HepG2 (cell line): ENCODE data around the gene GNRHR. TPM values are rescaled to one million over a fixed set of nuclear protein-coding genes. Genes with fewer than 3 reads are reported as not detected.

Experiments
- ATAC-seq: fragments of 200-7000 bp; cut with Tn5 transposase; 3 replicates; pipeline ENCODE4 v1.9.1; 2020; ENCODE audit warnings: mild to moderate bottlenecking, moderate library complexity
- BruUV-seq: library from RNA; stranded (reverse); fragments of 400-500 nt; replicated peaks from 2 replicates; lab custom pipeline; 2021; lab: Mats Ljungman, UMichigan
- CTCF ChIA-PET: fragments of 300-600 bp; formaldehyde crosslinking; extraction: SDS; loops from one replicate; lab custom pipeline; 2021; ENCODE audit warnings: low total read pairs, inconsistent platforms, low intra/inter-chr PET ratio; lab: Yijun Ruan, JAX
- POLR2A ChIA-PET: fragments of 350-600 bp; sonication (Branson Sonifier 250); formaldehyde crosslinking; loops from one replicate; lab custom pipeline; 2020; ENCODE audit warnings: antibody characterized with exemption, inconsistent platforms; lab: Yijun Ruan, JAX
- DNase-seq: peaks from one replicate; pipeline ENCODE4 v3.0.0-alpha.2; 2015; ENCODE audit warnings: low spot score
- FAIRE-seq: peaks from 3 replicates; lab custom pipeline; 2011; peaks lifted over from hg19 to GRCh38; lab: Jason Lieb, UNC
- H2AFZ ChIP-seq: one replicate; pipeline ENCODE4 v1.6.1; 2011; ENCODE audit warnings: low read length, inconsistent platforms
- H3K27ac ChIP-seq: fragments of 300-600 bp; 3 replicates; pipeline ENCODE4 v1.8.0; 2011; ENCODE audit warnings: mixed run types, mild to moderate bottlenecking, mixed read lengths, low read length, inconsistent platforms; ENCODE audit not compliant: insufficient read depth; ENCODE audit errors: extremely low read length
- H3K27me3 ChIP-seq, 2 experiments: fragments of 200-600 bp in 1 of 2; 2 replicates in 1 of 2; 3 replicates in 1 of 2; pipeline versions ENCODE4 v1.6.0 to v1.8.0; 2011; ENCODE audit warnings: low read length in 2 of 2, mild to moderate bottlenecking in 2 of 2, moderate library complexity in 2 of 2, inconsistent platforms in 1 of 2; ENCODE audit not compliant: insufficient read depth in 2 of 2, control insufficient read depth in 1 of 2
- H3K36me3 ChIP-seq, 2 experiments: fragments of 200-600 bp in 1 of 2; replicated peaks in 1 of 2; 2 replicates in 1 of 2; 3 replicates in 1 of 2; pipeline versions ENCODE4 v1.5.1 to v1.8.0; 2011; ENCODE audit warnings: low read length in 2 of 2, inconsistent platforms in 1 of 2; ENCODE audit not compliant: insufficient read depth in 2 of 2, control insufficient read depth in 1 of 2
- H3K4me1 ChIP-seq: 2 replicates; pipeline ENCODE4 v1.5.1; 2012; ENCODE audit warnings: low read length, inconsistent platforms; ENCODE audit not compliant: insufficient read depth
- H3K4me2 ChIP-seq: 2 replicates; pipeline ENCODE4 v1.6.0; 2011; ENCODE audit warnings: low read depth, low read length, inconsistent platforms
- H3K4me3 ChIP-seq, 3 experiments: fragments of 200-600 bp in 1 of 3; sonication (generic), shearing (Covaris generic) in 1 of 3; replicated peaks in 1 of 3; 2 replicates each; pipeline ENCODE4 v1.5.1; 2011 to 2016; ENCODE audit warnings: low read length in 3 of 3, inconsistent platforms in 2 of 3, low read depth in 2 of 3, mild to moderate bottlenecking in 2 of 3, control low read depth in 1 of 3, mixed read lengths in 1 of 3; ENCODE audit not compliant: insufficient read depth in 1 of 3
- H3K79me2 ChIP-seq: one replicate; pipeline ENCODE4 v1.6.1; 2011; ENCODE audit warnings: low read length, inconsistent platforms; ENCODE audit not compliant: insufficient read depth
- H3K9ac ChIP-seq: 2 replicates; pipeline ENCODE4 v1.6.0; 2011; ENCODE audit warnings: mild to moderate bottlenecking, low read depth, low read length, inconsistent platforms; ENCODE audit not compliant: insufficient read depth
- H3K9me3 ChIP-seq: 2 replicates; pipeline ENCODE4 v1.5.1; 2012; ENCODE audit warnings: mild to moderate bottlenecking, low read length
- H4K20me1 ChIP-seq: 2 replicates; pipeline ENCODE4 v1.6.0; 2011; ENCODE audit warnings: inconsistent platforms, mild to moderate bottlenecking, low read length, moderate library complexity; ENCODE audit not compliant: insufficient read depth
- FOXP4 ChIP-seq: sonication (generic); formaldehyde crosslinking; IDR thresholded peaks from 2 replicates; pipeline ENCODE4 v1.4.0; 2020; ENCODE audit warnings: missing genetic modification reagents
- GATAD2A ChIP-seq: IDR thresholded peaks from 2 replicates; pipeline ENCODE4 v1.6.1; 2016
- KLF15 ChIP-seq: sonication (generic); formaldehyde crosslinking; IDR thresholded peaks from 2 replicates; pipeline ENCODE4 v1.8.1; 2023; ENCODE audit warnings: borderline replicate concordance, mild to moderate bottlenecking, inconsistent platforms, missing genetic modification reagents, mixed read lengths
- POLR2AphosphoS2 ChIP-seq: IDR thresholded peaks from 2 replicates; pipeline ENCODE4 v1.6.1; 2011; ENCODE audit warnings: low read depth, low read length, improper control_type of control experiment
- SNAPC2 ChIP-seq: sonication (generic); formaldehyde crosslinking; IDR thresholded peaks from 2 replicates; pipeline ENCODE4 v1.8.1; 2022; ENCODE audit warnings: mild to moderate bottlenecking, missing genetic modification reagents
- SP140L ChIP-seq: sonication (generic); formaldehyde crosslinking; IDR thresholded peaks from 2 replicates; pipeline ENCODE4 v1.4.0; 2020; ENCODE audit warnings: missing genetic modification reagents, borderline replicate concordance
- ZFP36 ChIP-seq: fragments of 150-350 bp; IDR thresholded peaks from 2 replicates; pipeline ENCODE4 v1.6.1; 2018; ENCODE audit warnings: borderline replicate concordance, low read length, low read depth; ENCODE audit not compliant: partially characterized antibody
- WGBS: methylation state at CpG from one replicate; pipeline ENCODE4 v1.1.6; 2017; ENCODE audit warnings: low lambda C conversion rate; 5-methylcytosine and 5-hydroxymethylcytosine counted together
- in situ Hi-C: cut with HindIII; loops from 2 replicates; pipeline ENCODE4 v1.10.0; 2017; ENCODE audit warnings: low pct_unique_long_range_greater_than_20kb; ENCODE audit not compliant: extremely low pct_ligation_motif_present
- intact Hi-C: fragments of 100-400 bp; cut with micrococcal nuclease; formaldehyde crosslinking; loops from one replicate; pipeline ENCODE4 v1.10.0; 2022; ENCODE audit not compliant: unreplicated experiment
- polyA plus RNA-seq, 8 experiments: library from polyadenylated mRNA; depleted of rRNA in 3 of 8; stranded (reverse) in 7 of 8; unstranded in 1 of 8; fragments of >200 nt; fragmentation: Illumina TruSeq in 4 of 8; extraction: Trizol in 4 of 8; gene quantifications; 2 replicates each; pipeline versions ENCODE4 v1.2.1 to v1.2.3, GENCODE V29; 2011 to 2016; ENCODE audit warnings: low read depth in 4 of 8, missing spikeins in 1 of 8, mixed read lengths in 1 of 8; ENCODE audit not compliant: insufficient read depth in 1 of 8
- total RNA-seq, 5 experiments: library from RNA; depleted of rRNA; stranded (reverse); fragments of >200 nt; fragmentation: Illumina TruSeq; extraction: Trizol; gene quantifications; 2 replicates each; pipeline ENCODE4 v1.2.3, GENCODE V29; 2016; ENCODE audit warnings: low read depth in 1 of 5

Gene GNRHR
- total and polyA plus RNA-seq, 2 of the 13 experiments (the other 11 are each of a cell fraction or from before 2014, with no cell fraction given): not detected

DNA sequence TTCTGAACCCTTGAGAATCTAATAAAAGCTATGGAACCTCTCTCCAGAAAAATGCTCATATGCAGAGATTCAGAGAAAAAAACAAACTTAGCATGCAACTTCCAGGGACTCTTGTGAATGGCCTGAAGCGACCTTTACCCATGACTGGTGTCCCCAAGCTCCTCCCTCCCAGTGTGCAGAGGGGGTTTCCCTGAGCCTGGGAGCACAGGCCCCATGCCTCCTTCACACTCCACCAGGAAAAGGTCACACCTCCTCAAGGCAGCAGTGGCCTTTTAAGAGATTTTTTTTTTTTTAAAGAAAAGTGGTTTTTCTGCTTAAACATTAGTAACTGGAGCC, 40.0 kb downstream of the GNRHR start:
- ChIA-PET CTCF (no interaction called here), POLR2A (no interaction called here)
- BruUV-seq: no TSS peak
- Histone ChIP-seq H3K4me3 (no peak overlapping the region), H4K20me1 (peaks cover 3% of the 10 kb centered on the region; the same call in 1 of the 2 replicates), H3K4me1 (peaks cover 13% of the 10 kb centered on the region), H3K4me2 (no peak overlapping the region), H3K79me2 (peaks cover 20% of the 10 kb centered on the region), H2AFZ (no peak overlapping the region), H3K9ac (no peak overlapping the region), H3K27me3 (no peaks in the 10 kb centered on the region; a peak in 1 of 5 replicates), H3K27ac (no peak overlapping the region), H3K36me3 (peaks cover 3 to 12% of the 10 kb centered on the region in 2 experiments; a peak in 2 of 5 replicates), H3K9me3 (no peaks in the 10 kb centered on the region)
- intact Hi-C loops: no loop called here
- in situ Hi-C loops: no loop called here
- ATAC-seq (peak; percentile 38; the same call in 1 of the 3 replicates), FAIRE-seq (no peak), DNase-seq (no peak)
- TF ChIP-seq SNAPC2 (CRISPR knock-in tag): no peak
- TF ChIP-seq SP140L: no peak
- TF ChIP-seq ZFP36: no peak
- no peak for TF ChIP-seq KLF15 (CRISPR knock-in tag)
- no peak for TF ChIP-seq FOXP4 (CRISPR knock-in tag)
- TF ChIP-seq POLR2AphosphoS2: no peak
- TF ChIP-seq GATAD2A (CRISPR knock-in tag): no peak
- 90% methylated on average over 1 of the region's 1 CpG for WGBS
